ENCODE data around the gene TRMO. TPM values are rescaled to one million over a fixed set of nuclear protein-coding genes. Genes with fewer than 3 reads are reported as not detected.
"Not testable (repeated sequence)": the region's sequence is repeated elsewhere in the genome, so short reads cannot be mapped to it uniquely, and the experiment has no call there.

Gene TRMO
- total and polyA plus RNA-seq, 7 donors: 7.8 to 27.8 (median 24.8) TPM

- intact Hi-C loops (cut with DNase I): no loop called here
- no peak for DNase-seq
- Histone ChIP-seq H3K36me3 (no peaks in the 10 kb centered on the region), H3K4me1 (no peaks in the 10 kb centered on the region), H3K9me3 (no peaks in the 10 kb centered on the region), H3K4me3 (no peak overlapping the region), H3K27ac (no peak overlapping the region), H3K27me3 (peaks cover 0 to 9% (median 0%) of the 10 kb centered on the region in 3 donors)
- TF ChIP-seq EP300 (IDR thresholded peaks at IDR 0.05) (no peak), POLR2AphosphoS5 (IDR thresholded peaks at IDR 0.05) (no peak), POLR2A (IDR thresholded peaks at IDR 0.05) (no peak), CTCF (IDR thresholded peaks at IDR 0.05) (no peak)
Measured at GRCh38 chr9:97964901-97965300, 42.6 kb upstream of the TRMO start.

- Histone ChIP-seq H3K36me3 (no peaks in the 10 kb centered on the region), H3K4me1 (no peaks in the 10 kb centered on the region), H3K9me3 (no peaks in the 10 kb centered on the region), H3K27me3 (peaks cover 0 to 9% (median 0%) of the 10 kb centered on the region in 3 donors), H3K27ac (no peak overlapping the region), H3K4me3 (no peak overlapping the region)
- TF ChIP-seq POLR2A (IDR thresholded peaks at IDR 0.05): no peak
- no peak for TF ChIP-seq CTCF (IDR thresholded peaks at IDR 0.05)
- TF ChIP-seq EP300 (IDR thresholded peaks at IDR 0.05): no peak
- no peak for TF ChIP-seq POLR2AphosphoS5 (IDR thresholded peaks at IDR 0.05)
- 80 to 84% methylated on average over 2 of the region's 2 CpGs for WGBS, 2 donors
- no peak for DNase-seq
- intact Hi-C loops (cut with DNase I): no loop called here
Measured at GRCh38 chr9:97963232-97963631, 40.9 kb upstream of the TRMO start.

- DNase-seq: no peak
- Histone ChIP-seq H3K4me3 (no peak overlapping the region), H3K27me3 (peaks cover 0 to 7% (median 0%) of the 10 kb centered on the region in 3 donors), H3K36me3 (no peaks in the 10 kb centered on the region), H3K9me3 (no peaks in the 10 kb centered on the region), H3K27ac (no peak overlapping the region), H3K4me1 (no peaks in the 10 kb centered on the region)
- no peak for TF ChIP-seq POLR2A (IDR thresholded peaks at IDR 0.05)
- TF ChIP-seq CTCF (IDR thresholded peaks at IDR 0.05): no peak
- no peak for TF ChIP-seq EP300 (IDR thresholded peaks at IDR 0.05)
- TF ChIP-seq POLR2AphosphoS5 (IDR thresholded peaks at IDR 0.05): no peak
- 86 to 88% methylated on average over 5 of the region's 5 CpGs for WGBS, 2 donors
- intact Hi-C loops (cut with DNase I): no loop called here
Measured at GRCh38 chr9:97962575-97962974, 40.3 kb upstream of the TRMO start.

- Histone ChIP-seq H3K4me3 (no peak overlapping the region), H3K4me1 (no peaks in the 10 kb centered on the region), H3K9me3 (no peaks in the 10 kb centered on the region), H3K36me3 (no peaks in the 10 kb centered on the region), H3K27me3 (peaks cover 0 to 2% (median 0%) of the 10 kb centered on the region in 3 donors), H3K27ac (no peak overlapping the region)
- DNase-seq: no peak
- intact Hi-C loops (cut with DNase I): no loop called here
- 84% methylated on average over 4 of the region's 4 CpGs for WGBS, 2 donors
- TF ChIP-seq EP300 (IDR thresholded peaks at IDR 0.05) (no peak), POLR2A (IDR thresholded peaks at IDR 0.05) (no peak), POLR2AphosphoS5 (IDR thresholded peaks at IDR 0.05) (no peak), CTCF (IDR thresholded peaks at IDR 0.05) (no peak)
Measured at GRCh38 chr9:97962136-97962535, 39.8 kb upstream of the TRMO start.

- DNase-seq: no peak
- Histone ChIP-seq H3K4me1 (no peaks in the 10 kb centered on the region), H3K27ac (no peak overlapping the region), H3K9me3 (no peaks in the 10 kb centered on the region), H3K4me3 (no peak overlapping the region), H3K36me3 (no peaks in the 10 kb centered on the region), H3K27me3 (no peaks in the 10 kb centered on the region)
- TF ChIP-seq CTCF (IDR thresholded peaks at IDR 0.05): no peak
- no peak for TF ChIP-seq POLR2A (IDR thresholded peaks at IDR 0.05)
- TF ChIP-seq EP300 (IDR thresholded peaks at IDR 0.05): no peak
- no peak for TF ChIP-seq POLR2AphosphoS5 (IDR thresholded peaks at IDR 0.05)
- intact Hi-C loops (cut with DNase I): no loop called here
- 91 to 92% methylated on average over 2 of the region's 2 CpGs for WGBS, 2 donors
Measured at GRCh38 chr9:97961361-97961760, 39.1 kb upstream of the TRMO start.

GRCh38 chr9:97960678-97961328 is 38.5 kb upstream of the TRMO start:
- H3K27ac ChIP-seq; DNase-seq; H3K4me1 ChIP-seq; H3K9me3 ChIP-seq; intact Hi-C loops (cut with DNase I); H3K36me3 ChIP-seq; H3K4me3 ChIP-seq; H3K27me3 ChIP-seq: not testable (repeated sequence)
- 82 to 89% methylated on average over 9 of the region's 9 CpGs for WGBS, 2 donors
